ENCODE data around the gene TMEM250.

- TF ChIP-seq CTCF (IDR thresholded peaks at IDR 0.05): no peak
- no peak for TF ChIP-seq ZFX (IDR thresholded peaks at IDR 0.05; ENCODE audit: borderline replicate concordance)
These were observed 24.2 kb upstream of the TMEM250 start for GRCh38 chr9:136142859-136143214.

Data from 22Rv1 (cell line).